ENCODE results near the gene MROH2A. TPM values are rescaled to one million over a fixed set of nuclear protein-coding genes. Genes with fewer than 3 reads are reported as not detected.
A peak's percentile ranks its signal among the peaks of the same experiment; 100 is the strongest.
"Not testable (repeated sequence)": the region's sequence is repeated elsewhere in the genome, so short reads cannot be mapped to it uniquely, and the experiment has no call there.

Gene MROH2A
- polyA plus RNA-seq, 3 donors from 2014 or later = not detected

DNA sequence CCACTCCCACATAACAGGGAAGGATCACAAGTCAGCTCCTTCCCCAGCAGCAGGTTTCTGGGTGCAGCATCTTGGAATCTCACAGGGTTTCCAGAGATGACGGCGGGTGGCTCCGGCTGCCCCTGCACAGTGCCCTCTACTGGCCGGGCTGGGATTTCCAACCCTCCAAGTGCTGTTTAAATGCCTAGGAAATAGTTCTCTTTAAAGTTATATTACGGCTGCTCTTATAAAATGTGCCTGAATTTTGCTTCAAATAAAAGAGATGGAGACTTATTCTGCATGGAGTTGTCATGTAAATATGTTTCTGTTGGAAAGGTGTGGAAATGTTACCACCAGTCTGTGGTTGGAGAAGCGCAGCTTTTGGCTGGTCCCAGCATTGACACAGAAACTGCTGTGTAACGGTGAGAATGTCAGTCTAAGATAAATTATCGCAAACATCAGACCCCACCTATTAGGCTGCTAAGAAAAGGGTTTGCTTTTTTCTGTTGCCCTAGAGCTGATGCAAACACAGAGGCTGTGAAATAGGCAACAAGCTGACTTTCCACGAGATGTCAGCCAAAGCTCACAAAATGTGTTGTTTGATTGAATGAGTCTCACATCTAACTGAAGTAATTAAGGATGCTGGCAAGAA, 79.5 kb downstream of the MROH2A start:
- Mint-ChIP-seq H3K27me3 (ENCODE audit: low read depth in 3 of 3) (peaks cover 6 to 10% (median 8%) of the 10 kb centered on the region in 3 donors), H3K36me3 (peaks cover 0 to 4% (median 0%) of the 10 kb centered on the region in 3 donors), H3K9me3 (no peaks in the 10 kb centered on the region), H3K4me1 (peaks cover 22 to 36% of the 10 kb centered on the region in 2 donors), H3K27ac (no peak overlapping the region), H3K4me3 (peak overlapping the region in 1 of 5 donors; percentile 36)
- DNase-seq = peak; percentile 25 to 33 (median 27)

DNA sequence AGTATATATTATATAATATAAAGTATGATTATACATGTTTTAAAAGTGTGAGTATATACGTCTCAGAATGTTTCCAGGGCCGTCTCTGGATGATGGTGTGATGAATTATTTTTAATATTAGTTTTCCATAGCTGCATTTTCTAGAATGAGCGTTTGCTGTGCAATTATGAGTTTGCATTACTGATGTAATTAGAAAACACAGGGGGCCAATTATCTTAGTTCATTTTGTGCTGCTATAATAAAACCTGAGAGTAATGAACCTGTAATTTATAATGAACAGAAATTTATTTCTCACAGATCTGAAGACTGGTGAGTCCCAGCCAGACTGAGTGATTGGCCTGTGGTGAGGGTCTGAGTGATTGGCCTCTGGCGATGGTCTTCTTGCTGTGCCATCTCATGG, 80.2 kb downstream of the MROH2A start:
- no peaks in the 10 kb centered on the region for H3K9me3 Mint-ChIP-seq
- peaks cover 0 to 4% (median 0%) of the 10 kb centered on the region in 3 donors for H3K36me3 Mint-ChIP-seq
- no peak for DNase-seq
- no peak overlapping the region for H3K4me3 Mint-ChIP-seq
- peaks cover 6 to 10% (median 8%) of the 10 kb centered on the region in 3 donors for H3K27me3 Mint-ChIP-seq (ENCODE audit: low read depth in 3 of 3)
- peaks cover 18 to 29% of the 10 kb centered on the region in 2 donors for H3K4me1 Mint-ChIP-seq
- H3K27ac Mint-ChIP-seq = no peak overlapping the region

DNA sequence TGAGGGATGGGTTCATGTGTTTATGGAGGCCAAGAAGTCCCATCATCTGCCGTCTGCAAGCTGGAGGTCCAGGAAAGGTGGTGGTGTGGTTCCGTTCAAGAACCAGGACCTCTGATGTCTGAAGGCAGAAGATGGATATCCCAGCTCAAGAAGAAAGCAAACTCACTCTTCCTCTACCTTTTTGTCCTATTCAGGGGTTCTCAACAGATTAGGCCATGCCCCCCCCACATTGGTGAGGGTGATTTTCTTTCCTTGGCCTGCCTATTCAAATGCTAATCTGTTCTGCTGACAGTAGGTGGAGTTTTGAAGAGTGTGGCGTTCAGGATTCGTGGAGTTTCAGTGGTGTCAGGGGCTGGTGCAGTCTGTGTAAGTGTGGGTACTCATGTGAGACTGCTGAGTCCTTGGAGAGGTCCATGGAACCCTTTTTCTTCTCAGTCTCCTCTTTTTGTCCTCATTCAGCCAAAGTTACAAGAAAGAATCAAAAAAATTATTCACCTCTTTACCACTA, 84.2 kb downstream of the MROH2A start:
- H3K36me3 Mint-ChIP-seq = peaks cover 0 to 7% (median 7%) of the 10 kb centered on the region in 3 donors
- H3K4me3 Mint-ChIP-seq = no peak overlapping the region
- H3K9me3 Mint-ChIP-seq = peaks cover 0 to 5% (median 0%) of the 10 kb centered on the region in 6 donors
- H3K27ac Mint-ChIP-seq = no peak overlapping the region
- H3K27me3 Mint-ChIP-seq (ENCODE audit: low read depth in 3 of 3) = peaks cover 0 to 10% (median 2%) of the 10 kb centered on the region in 3 donors
- peaks cover 1 to 7% of the 10 kb centered on the region in 2 donors for H3K4me1 Mint-ChIP-seq
- DNase-seq = no peak

DNA sequence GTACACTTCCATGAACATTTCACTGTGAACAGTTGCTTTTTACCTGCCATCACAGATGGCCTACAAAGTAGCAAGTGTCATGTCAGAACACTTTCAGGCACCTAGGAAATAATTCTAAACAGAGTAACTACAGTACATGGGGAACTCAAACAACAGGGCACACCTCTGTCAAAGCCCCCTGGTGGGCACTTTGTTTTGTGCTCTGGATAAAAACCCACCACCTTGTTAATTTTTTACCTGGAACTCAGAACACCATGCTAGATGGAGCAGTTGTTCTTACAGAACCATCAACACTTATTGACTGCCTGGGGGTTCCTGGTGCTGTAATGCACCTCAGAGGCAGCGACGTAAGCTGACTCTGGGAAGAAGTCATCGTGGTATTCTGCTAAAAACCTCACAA, 87.7 kb downstream of the MROH2A start:
- peaks cover 0 to 13% (median 7%) of the 10 kb centered on the region in 6 donors for H3K9me3 Mint-ChIP-seq
- no peak overlapping the region for H3K4me3 Mint-ChIP-seq
- H3K27ac Mint-ChIP-seq = no peak overlapping the region
- H3K4me1 Mint-ChIP-seq = peaks cover 6 to 15% of the 10 kb centered on the region in 2 donors
- H3K27me3 Mint-ChIP-seq (ENCODE audit: low read depth in 3 of 3) = peaks cover 6 to 15% (median 13%) of the 10 kb centered on the region in 3 donors
- H3K36me3 Mint-ChIP-seq = peaks cover 6 to 12% (median 12%) of the 10 kb centered on the region in 3 donors
- DNase-seq = no peak

DNA sequence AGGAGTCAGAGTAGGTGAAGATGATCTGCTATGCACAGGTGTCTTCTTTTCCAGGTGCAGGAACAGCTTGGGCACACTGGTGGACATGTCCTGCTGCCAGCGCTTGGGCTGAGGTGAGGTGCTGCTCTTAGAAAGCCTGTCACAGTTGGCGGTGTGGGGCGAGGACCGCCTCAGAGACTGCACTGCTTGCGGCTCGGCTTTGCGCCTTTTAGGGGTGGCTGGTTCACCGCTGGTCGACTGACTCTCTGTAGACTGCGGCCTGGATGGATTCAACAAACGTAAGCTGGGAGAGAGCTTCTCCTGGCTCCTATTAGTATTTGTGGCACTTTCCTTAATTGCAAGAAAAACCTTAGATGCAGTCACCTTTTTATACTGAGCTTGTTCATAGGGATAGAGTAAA, 88.3 kb downstream of the MROH2A start:
- Mint-ChIP-seq H3K4me1 (peaks cover 6 to 15% of the 10 kb centered on the region in 2 donors), H3K4me3 (peak overlapping the region in 2 of 5 donors; percentile 39 to 87), H3K9me3 (peaks cover under 1 to 14% (median 7%) of the 10 kb centered on the region in 6 donors), H3K27ac (no peak overlapping the region), H3K36me3 (peaks cover 6 to 12% (median 12%) of the 10 kb centered on the region in 3 donors), H3K27me3 (ENCODE audit: low read depth in 3 of 3) (peaks cover 10 to 16% (median 15%) of the 10 kb centered on the region in 3 donors)
- no peak for DNase-seq

DNA sequence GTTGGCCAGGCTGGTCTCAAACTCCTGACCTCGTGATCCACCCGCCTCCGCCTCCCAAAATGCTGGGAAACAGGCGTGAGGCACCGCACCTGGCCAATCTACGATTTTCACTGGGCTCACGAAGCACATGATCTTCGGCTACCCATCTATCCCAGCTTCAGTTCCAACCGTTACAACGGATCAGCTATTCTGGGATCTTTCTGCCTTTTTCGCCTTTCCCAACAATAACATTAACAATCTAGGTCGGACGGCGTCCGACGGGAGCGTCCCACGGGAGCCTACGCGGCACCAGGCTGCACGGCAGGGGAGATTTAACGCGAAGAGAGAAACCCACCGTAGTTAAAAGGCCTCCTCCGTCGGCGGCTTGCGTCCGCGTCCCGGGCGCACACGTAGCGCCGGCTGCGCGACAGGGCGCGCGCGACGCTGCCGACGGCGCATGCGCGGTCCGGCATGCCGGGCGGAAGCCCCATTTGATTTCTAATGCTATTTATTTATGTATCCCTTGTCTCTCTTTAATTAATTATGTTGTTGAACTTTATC, 89.9 kb downstream of the MROH2A start, which contains the start of gene MSL3B:
MSL3B (minus strand) TSS at position 394 of the 540 bp plus-strand sequence.
- Mint-ChIP-seq H3K27me3 (ENCODE audit: low read depth in 3 of 3) (peaks cover 9 to 28% (median 14%) of the 10 kb centered on the region in 3 donors), H3K27ac (peak within 1 kb of the TSS in 4 of 6 donors; percentile 34 to 86 (median 46)), H3K36me3 (peaks cover 6 to 12% (median 9%) of the 10 kb centered on the region in 3 donors), H3K9me3 (peaks cover 2 to 15% (median 7%) of the 10 kb centered on the region in 6 donors), H3K4me3 (peak within 1 kb of the TSS; percentile 86 to 94 (median 90)), H3K4me1 (peaks cover 6 to 15% of the 10 kb centered on the region in 2 donors)
- DNase-seq = peak; percentile 54 to 59 (median 58)

DNA sequence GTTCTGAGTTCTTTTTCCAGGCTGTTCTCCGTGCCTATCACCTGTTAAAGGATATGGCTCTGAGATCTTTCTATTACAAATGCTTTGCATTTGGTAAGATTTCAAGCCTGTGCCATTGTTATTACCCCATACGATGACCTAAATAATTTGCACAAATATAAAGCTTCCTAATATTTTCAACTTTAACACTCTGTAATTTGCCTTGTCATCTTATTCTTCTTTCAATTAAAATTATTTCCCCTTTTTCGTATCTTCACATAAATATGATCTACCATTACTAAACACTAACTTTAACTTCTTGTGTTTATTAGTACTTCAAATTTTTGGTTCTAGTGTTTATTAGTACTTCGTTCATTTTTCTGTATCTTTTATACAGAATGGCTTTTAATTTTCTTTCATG, 93.3 kb downstream of the MROH2A start:
- Mint-ChIP-seq H3K27ac (no peak overlapping the region), H3K36me3 (peaks cover 5 to 12% (median 6%) of the 10 kb centered on the region in 3 donors), H3K9me3 (peaks cover 2 to 15% (median 7%) of the 10 kb centered on the region in 6 donors), H3K4me1 (peaks cover 6 to 15% of the 10 kb centered on the region in 2 donors), H3K4me3 (no peak overlapping the region), H3K27me3 (ENCODE audit: low read depth in 3 of 3) (peaks cover 16 to 33% (median 16%) of the 10 kb centered on the region in 3 donors)
- DNase-seq = no peak

DNA sequence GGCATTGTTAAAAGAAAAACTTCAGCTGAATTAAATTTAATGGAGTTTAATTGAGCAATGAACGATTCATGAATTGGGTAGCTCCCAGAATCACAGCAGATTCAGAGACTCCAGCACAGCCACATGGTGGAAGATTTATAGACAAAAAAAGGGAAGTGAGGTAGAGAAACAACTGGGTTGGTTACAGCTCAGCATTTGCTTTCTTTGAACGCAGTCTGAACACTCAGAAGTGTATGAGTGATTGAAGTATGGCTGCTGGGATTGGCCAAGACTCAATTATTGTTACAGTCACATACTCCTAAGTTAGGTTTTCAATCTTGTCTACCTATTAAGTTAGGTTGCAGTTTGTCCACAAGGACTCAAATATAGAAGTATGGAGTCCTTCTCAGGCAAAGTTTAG, 94.0 kb downstream of the MROH2A start:
- H3K9me3 Mint-ChIP-seq = peaks cover 2 to 15% (median 5%) of the 10 kb centered on the region in 6 donors
- peaks cover 6 to 15% of the 10 kb centered on the region in 2 donors for H3K4me1 Mint-ChIP-seq
- not testable (repeated sequence) for DNase-seq, H3K4me3 Mint-ChIP-seq, H3K36me3 Mint-ChIP-seq, H3K27ac Mint-ChIP-seq
- peaks cover 15 to 33% (median 15%) of the 10 kb centered on the region in 3 donors for H3K27me3 Mint-ChIP-seq (ENCODE audit: low read depth in 3 of 3)

DNA sequence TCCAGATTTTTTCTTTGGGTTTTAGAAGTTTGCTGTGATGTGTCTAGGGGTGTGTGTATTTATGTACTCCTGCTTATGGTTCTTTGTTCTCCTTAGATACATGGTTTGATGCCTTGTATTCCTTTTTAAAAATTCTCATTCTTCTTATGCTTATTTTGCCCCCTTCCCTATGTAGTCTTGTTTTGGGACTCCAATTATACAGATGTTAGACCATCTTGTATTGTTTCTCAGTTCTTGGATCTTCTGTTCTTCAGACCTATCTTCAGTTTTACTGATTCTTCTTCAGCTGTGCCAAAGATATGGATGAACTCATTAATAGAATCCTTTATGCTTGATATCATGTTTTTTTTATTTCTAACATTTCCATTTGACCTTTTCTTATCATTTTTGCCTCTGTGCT, 104.2 kb downstream of the MROH2A start:
- Mint-ChIP-seq H3K9me3 (peaks cover 11 to 32% (median 20%) of the 10 kb centered on the region in 6 donors), H3K4me1 (no peaks in the 10 kb centered on the region), H3K4me3 (no peak overlapping the region), H3K27me3 (ENCODE audit: low read depth in 3 of 3) (peaks cover 8 to 11% (median 10%) of the 10 kb centered on the region in 3 donors), H3K27ac (no peak overlapping the region), H3K36me3 (peaks cover 5 to 18% (median 18%) of the 10 kb centered on the region in 3 donors)
- no peak for DNase-seq

Other genes starting within 250 kb of the MROH2A start
- gene USP40, start 211.5 kb upstream of the MROH2A start, polyA plus RNA-seq = 1 to 10 TPM; 3.4 to 8.6 (median 5.1) TPM
- not detected for gene UGT1A8, start 160.7 kb upstream of the MROH2A start, polyA plus RNA-seq
- gene UGT1A10, start 141.9 kb upstream of the MROH2A start, polyA plus RNA-seq = not detected
- not detected for gene UGT1A9, start 106.4 kb upstream of the MROH2A start, polyA plus RNA-seq
- gene UGT1A7, start 96.4 kb upstream of the MROH2A start, polyA plus RNA-seq = not detected
- gene UGT1A6, start 85.4 kb upstream of the MROH2A start, polyA plus RNA-seq = not detected
- not detected for gene UGT1A5, start 65.4 kb upstream of the MROH2A start, polyA plus RNA-seq
- gene UGT1A4, start 59.6 kb upstream of the MROH2A start, polyA plus RNA-seq = not detected
- gene UGT1A3, start 49.3 kb upstream of the MROH2A start, polyA plus RNA-seq = not detected
- gene UGT1A1, start 18.1 kb upstream of the MROH2A start, polyA plus RNA-seq = not detected
- gene HJURP, start 76.2 kb downstream of the MROH2A start, polyA plus RNA-seq = 1 to 10 TPM in 1 of 3 donors, under 1 TPM in 2; 0.47 to 1.2 (median 0.69) TPM
- under 1 TPM; 0.06 to 0.52 (median 0.42) TPM for gene TRPM8, start 139.0 kb downstream of the MROH2A start, polyA plus RNA-seq